ENCODE results near the gene SLC22A15.
"Not testable (repeated sequence)": the region's sequence is repeated elsewhere in the genome, so short reads cannot be mapped to it uniquely, and the experiment has no call there.

The SLC22A15 gene

DNA sequence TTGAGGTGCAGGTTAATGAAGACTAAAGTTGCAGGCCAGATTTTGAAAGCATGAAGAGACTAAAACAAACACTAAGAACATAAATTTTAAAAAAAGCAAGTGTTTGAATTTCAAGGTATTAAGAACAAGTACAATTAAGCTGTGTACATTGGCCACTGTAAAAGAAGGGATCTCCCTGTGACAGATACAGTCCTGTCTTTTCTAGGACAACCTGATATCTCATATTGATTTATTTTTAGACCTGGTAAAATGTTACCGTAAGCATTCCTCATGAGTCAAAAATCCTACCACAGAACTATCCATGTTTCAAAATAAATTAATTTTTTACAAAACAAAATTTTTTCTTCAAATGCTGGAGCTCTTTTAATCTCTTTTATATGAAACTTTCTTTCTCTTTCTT is 39.4 kb downstream of the SLC22A15 start:
- TF ChIP-seq POLR2AphosphoS5 (IDR thresholded peaks at IDR 0.05; ENCODE audit: low read depth, low read length): no peak
- no peak for TF ChIP-seq POLR2A (IDR thresholded peaks at IDR 0.05; ENCODE audit: low read depth, low read length)
- no peak for TF ChIP-seq TAF1 (IDR thresholded peaks at IDR 0.05; ENCODE audit: borderline replicate concordance, low read depth, low read length)
- no peak for FAIRE-seq
- no peak for DNase-seq (ENCODE audit: insufficient read length)

DNA sequence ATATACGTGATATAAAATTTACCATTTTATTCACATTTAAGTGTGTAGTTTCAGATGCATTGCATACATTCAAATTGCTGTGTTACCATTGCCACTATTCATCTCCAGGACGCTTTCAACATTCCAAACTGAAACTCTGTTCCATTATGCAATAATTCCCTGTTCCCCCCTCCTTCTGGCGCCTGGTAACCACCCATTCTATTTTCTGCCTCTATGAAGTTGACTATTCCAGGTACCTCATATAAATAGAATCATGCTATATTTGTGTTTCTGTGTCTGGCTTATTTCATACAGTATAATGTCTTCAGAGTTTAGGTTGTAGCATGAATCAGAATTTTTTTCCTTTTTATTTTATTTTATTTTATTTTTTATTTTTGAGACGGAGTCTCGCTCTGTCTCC is 41.7 kb downstream of the SLC22A15 start:
- TF ChIP-seq POLR2AphosphoS5 (IDR thresholded peaks at IDR 0.05; ENCODE audit: low read depth, low read length): no peak
- FAIRE-seq (no peak), DNase-seq (ENCODE audit: insufficient read length) (no peak)

- FAIRE-seq (no peak), DNase-seq (ENCODE audit: insufficient read length) (no peak)
- no peak for TF ChIP-seq POLR2A (IDR thresholded peaks at IDR 0.05; ENCODE audit: low read depth, low read length)
- TF ChIP-seq POLR2AphosphoS5 (IDR thresholded peaks at IDR 0.05; ENCODE audit: low read depth, low read length): no peak
- no peak for TF ChIP-seq TAF1 (IDR thresholded peaks at IDR 0.05; ENCODE audit: borderline replicate concordance, low read depth, low read length)
Observed at GRCh38 chr1:116019653-116020253, 43.4 kb downstream of the SLC22A15 start.

DNA sequence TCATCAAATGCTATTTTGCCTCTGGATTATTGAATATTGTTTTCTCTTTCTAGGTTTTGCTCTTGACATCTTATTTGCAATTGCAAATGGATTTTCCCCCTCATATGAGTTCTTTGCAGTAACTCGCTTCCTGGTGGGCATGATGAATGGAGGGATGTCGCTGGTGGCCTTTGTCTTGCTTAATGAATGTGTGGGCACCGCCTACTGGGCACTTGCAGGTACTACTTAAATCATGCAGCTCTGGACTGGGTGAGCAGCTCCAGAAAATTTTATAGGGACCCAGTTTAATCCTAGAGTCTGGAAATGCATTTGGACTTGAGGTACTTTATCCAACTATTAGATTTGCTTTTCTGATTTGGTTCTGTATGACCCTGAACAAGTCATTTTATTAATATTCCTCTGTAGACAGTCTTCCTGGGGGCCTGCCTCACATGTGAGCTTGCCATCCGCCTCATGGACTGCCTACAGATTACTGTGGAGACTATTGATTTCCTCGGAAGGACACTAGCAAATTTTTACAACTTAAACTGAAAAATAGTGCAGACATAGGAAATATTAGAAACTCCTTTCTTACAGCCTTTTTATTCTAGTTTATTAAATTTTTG is 44.5 kb downstream of the SLC22A15 start:
- FAIRE-seq: no peak
- peak; percentile 32 for DNase-seq (ENCODE audit: insufficient read length)
- TF ChIP-seq POLR2AphosphoS5 (IDR thresholded peaks at IDR 0.05; ENCODE audit: low read depth, low read length) (no peak), POLR2A (IDR thresholded peaks at IDR 0.05; ENCODE audit: low read depth, low read length) (no peak), TAF1 (IDR thresholded peaks at IDR 0.05; ENCODE audit: borderline replicate concordance, low read depth, low read length) (no peak)

DNA sequence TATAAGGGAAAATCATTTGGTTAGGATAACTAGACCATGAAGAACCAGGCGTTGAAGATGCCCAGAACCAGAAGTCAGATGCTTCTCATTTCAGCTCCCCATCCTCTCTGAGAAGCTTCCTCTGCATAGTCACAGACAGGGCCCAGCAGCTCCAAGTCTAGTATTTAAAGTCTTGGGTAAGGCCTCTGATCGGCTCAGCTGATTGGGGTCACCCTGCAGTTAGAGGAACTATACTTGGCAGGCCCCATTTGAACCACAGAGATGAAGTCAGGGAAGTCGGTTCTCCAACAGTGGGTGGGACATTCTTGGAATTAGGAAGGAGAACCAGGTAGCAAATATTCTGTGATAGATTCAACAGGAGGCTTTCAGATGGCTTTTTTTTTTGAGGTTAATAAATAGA is 48.3 kb downstream of the SLC22A15 start:
- FAIRE-seq: no peak
- DNase-seq (ENCODE audit: insufficient read length): no peak
- TF ChIP-seq POLR2A (IDR thresholded peaks at IDR 0.05; ENCODE audit: low read depth, low read length) (no peak), POLR2AphosphoS5 (IDR thresholded peaks at IDR 0.05; ENCODE audit: low read depth, low read length) (no peak), TAF1 (IDR thresholded peaks at IDR 0.05; ENCODE audit: borderline replicate concordance, low read depth, low read length) (no peak)

DNA sequence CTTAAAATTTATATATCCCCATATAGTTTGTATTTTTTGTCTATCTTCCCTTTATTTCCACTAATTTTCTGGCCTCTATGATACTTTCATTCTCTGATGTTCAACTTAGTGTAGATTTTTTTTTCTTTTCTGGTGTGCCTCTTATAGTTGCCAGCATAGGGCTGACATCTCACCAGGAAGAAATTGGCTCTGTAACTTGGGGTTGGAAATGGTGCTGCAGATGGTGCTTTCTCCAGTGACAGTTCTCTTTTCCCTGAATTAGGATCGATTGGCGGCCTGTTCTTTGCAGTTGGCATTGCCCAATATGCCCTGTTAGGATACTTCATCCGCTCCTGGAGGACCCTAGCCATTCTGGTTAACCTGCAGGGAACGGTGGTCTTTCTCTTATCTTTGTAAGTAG is 50.3 kb downstream of the SLC22A15 start:
- FAIRE-seq (no peak), DNase-seq (ENCODE audit: insufficient read length) (no peak)
- TF ChIP-seq POLR2A (IDR thresholded peaks at IDR 0.05; ENCODE audit: low read depth, low read length): no peak
- TF ChIP-seq TAF1 (IDR thresholded peaks at IDR 0.05; ENCODE audit: borderline replicate concordance, low read depth, low read length): no peak
- no peak for TF ChIP-seq POLR2AphosphoS5 (IDR thresholded peaks at IDR 0.05; ENCODE audit: low read depth, low read length)

DNA sequence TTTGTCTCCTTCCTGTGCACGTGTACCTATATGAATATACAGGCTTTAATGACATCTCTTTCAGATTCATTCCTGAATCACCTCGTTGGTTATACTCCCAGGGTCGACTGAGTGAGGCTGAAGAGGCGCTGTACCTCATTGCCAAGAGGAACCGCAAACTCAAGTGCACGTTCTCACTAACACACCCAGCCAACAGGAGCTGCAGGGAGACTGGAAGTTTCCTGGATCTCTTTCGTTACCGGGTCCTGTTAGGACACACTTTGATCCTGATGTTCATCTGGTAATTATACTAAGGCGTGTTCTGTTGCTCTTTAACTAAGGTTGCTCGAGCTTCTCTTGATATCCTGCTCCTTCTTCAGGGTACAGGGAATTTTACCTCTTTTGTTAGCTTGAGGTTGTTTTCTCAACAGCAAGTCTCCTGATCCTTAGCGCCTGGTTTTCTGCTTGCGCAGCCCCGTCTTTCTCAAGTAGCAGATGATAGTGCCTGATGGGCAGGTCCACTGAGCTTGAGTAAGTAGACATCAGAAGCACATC is 55.1 kb downstream of the SLC22A15 start:
- no peak for FAIRE-seq
- no peak for DNase-seq (ENCODE audit: insufficient read length)
- TF ChIP-seq POLR2AphosphoS5 (IDR thresholded peaks at IDR 0.05; ENCODE audit: low read depth, low read length) (no peak), TAF1 (IDR thresholded peaks at IDR 0.05; ENCODE audit: borderline replicate concordance, low read depth, low read length) (no peak)

DNA sequence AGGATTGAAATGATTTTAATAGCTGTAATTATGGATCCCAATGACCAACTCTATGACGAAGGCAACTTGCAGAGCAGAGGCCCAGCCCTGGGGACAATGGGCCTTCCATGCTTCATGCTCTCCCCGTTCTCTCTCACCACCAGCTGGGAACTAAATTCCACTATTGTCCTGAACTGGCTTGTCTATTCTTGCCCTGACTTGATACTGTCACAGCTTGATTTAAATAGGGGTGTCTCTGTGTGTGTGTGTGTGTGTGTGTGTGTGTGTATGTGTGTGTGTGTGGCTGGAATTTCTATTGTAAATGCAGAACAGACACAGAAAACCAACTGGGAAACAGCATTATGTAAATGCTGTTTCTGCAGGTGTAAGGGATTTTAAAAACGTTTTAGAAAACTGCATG is 57.0 kb downstream of the SLC22A15 start:
- TF ChIP-seq POLR2A (IDR thresholded peaks at IDR 0.05; ENCODE audit: low read depth, low read length) (no peak), POLR2AphosphoS5 (IDR thresholded peaks at IDR 0.05; ENCODE audit: low read depth, low read length) (no peak), TAF1 (IDR thresholded peaks at IDR 0.05; ENCODE audit: borderline replicate concordance, low read depth, low read length) (no peak)
- FAIRE-seq: no peak
- no peak for DNase-seq (ENCODE audit: insufficient read length)

- TF ChIP-seq POLR2A (IDR thresholded peaks at IDR 0.05; ENCODE audit: low read depth, low read length): no peak
- no peak for DNase-seq (ENCODE audit: insufficient read length)
- no peak for FAIRE-seq
Observed at GRCh38 chr1:116036255-116036654, 59.9 kb downstream of the SLC22A15 start.

- TF ChIP-seq POLR2AphosphoS5 (IDR thresholded peaks at IDR 0.05; ENCODE audit: low read depth, low read length) (no peak), TAF1 (IDR thresholded peaks at IDR 0.05; ENCODE audit: borderline replicate concordance, low read depth, low read length) (no peak), POLR2A (IDR thresholded peaks at IDR 0.05; ENCODE audit: low read depth, low read length) (no peak)
- DNase-seq (ENCODE audit: insufficient read length) (no peak), FAIRE-seq (no peak)
Observed at GRCh38 chr1:116038679-116039078, 62.4 kb downstream of the SLC22A15 start.

DNA sequence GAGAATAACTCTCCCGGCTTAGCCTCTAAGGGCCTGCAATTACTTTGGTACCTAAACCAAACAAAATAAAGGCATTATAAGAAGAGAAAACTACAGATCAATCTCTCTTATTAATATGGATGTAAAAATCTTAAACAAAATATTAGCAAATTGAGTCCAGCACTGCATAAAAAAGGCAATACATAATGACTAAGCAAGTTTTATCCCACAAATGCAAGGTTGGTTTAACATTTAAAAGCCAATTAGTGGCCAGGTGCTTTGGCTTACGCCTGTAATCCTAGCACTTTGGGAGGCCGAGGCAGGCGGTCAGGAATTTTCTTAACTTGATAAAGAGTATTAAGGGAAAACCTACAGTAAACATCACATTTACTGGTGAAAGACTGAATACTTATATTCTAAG is 67.8 kb downstream of the SLC22A15 start:
- DNase-seq (ENCODE audit: insufficient read length) (no peak), FAIRE-seq (no peak)
- TF ChIP-seq TAF1 (IDR thresholded peaks at IDR 0.05; ENCODE audit: borderline replicate concordance, low read depth, low read length) (no peak), POLR2AphosphoS5 (IDR thresholded peaks at IDR 0.05; ENCODE audit: low read depth, low read length) (no peak), POLR2A (IDR thresholded peaks at IDR 0.05; ENCODE audit: low read depth, low read length) (no peak)

DNA sequence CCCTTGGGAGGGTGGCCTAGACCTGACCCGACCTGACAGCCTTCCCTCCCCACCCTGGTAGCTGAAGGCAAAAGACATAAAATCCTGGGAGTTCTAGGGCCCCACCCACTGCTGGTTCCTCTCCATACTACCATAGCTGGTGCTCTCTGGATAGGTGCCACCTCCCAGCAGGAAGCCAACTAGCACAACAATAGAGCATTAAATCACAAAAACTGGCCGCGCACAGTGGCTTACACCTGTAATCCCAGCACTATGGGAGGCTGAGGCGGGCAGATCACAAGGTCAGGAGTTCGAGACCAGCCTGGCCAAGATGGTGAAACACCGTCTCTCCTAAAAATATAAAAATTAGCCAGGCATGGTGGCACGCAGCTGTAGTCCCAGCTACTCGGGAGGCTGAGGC is 70.6 kb downstream of the SLC22A15 start:
- FAIRE-seq; DNase-seq (ENCODE audit: insufficient read length): not testable (repeated sequence)

- FAIRE-seq; DNase-seq (ENCODE audit: insufficient read length): not testable (repeated sequence)
Observed at GRCh38 chr1:116051896-116052295, 75.6 kb downstream of the SLC22A15 start.

All from GM12892 (cell line).